ENCODE measurements around the gene ADAP1. TPM values are rescaled to one million over a fixed set of nuclear protein-coding genes. Genes with fewer than 3 reads are reported as not detected.

ADAP1 gene
- total and polyA plus RNA-seq, 2 of the 13 experiments (the other 11 are each of a cell fraction or from before 2014, with no cell fraction given), result 10.5 to 24.6 TPM

DNA sequence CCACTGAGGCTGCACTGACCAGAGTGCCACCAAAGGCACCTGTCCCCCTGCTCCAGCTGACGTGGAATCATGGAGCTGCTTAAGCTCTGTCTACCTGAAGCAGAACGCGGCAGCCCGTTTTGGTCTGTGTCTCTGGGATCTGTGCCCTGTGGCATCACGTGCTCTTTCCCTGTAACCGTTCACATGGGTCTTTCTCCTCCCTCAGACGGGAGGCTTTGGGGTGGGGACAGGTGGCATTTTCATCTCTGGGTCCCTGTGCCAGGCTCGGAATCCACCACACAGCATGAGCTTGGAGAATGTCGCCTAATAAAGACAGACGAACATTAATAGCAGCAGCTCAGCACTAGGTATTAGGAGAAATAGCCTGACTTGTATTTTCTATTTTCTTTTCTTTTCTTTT lies 1.6 kb upstream of the ADAP1 start:
- FAIRE-seq (no peak), DNase-seq (ENCODE audit: low spot score) (no peak), ATAC-seq (no peak)
- TF ChIP-seq, protein P1, sequence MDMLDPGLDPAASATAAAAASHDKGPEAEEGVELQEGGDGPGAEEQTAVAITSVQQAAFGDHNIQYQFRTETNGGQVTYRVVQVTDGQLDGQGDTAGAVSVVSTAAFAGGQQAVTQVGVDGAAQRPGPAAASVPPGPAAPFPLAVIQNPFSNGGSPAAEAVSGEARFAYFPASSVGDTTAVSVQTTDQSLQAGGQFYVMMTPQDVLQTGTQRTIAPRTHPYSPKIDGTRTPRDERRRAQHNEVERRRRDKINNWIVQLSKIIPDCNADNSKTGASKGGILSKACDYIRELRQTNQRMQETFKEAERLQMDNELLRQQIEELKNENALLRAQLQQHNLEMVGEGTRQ (IDR thresholded peaks at IDR 0.05; ENCODE audit: low read depth, low read length), result 0 out of 2 replicates have a peak, but pooled peaks have one; percentile 21
- TF ChIP-seq, protein P1 (CRISPR knock-in tag; IDR thresholded peaks at IDR 0.05; ENCODE audit: borderline replicate concordance), result no peak
- TF ChIP-seq TOPORS (CRISPR knock-in tag; IDR thresholded peaks at IDR 0.05), result no peak
- Histone ChIP-seq H3K9ac (ENCODE audit: insufficient read depth, low read depth, low read length) (no peak overlapping the region), H3K36me3 (replicated peaks in 1 of 2; ENCODE audit: control insufficient read depth in 1 of 2, insufficient read depth in 2 of 2, low read length in 2 of 2) (no peaks in the 10 kb centered on the region), H3K4me1 (ENCODE audit: insufficient read depth, low read length) (peaks cover 75% of the 10 kb centered on the region), H3K4me2 (ENCODE audit: low read depth, low read length) (no peak overlapping the region), H3K27ac (ENCODE audit: extremely low read length, insufficient read depth, low read length) (no peak overlapping the region), H3K9me3 (ENCODE audit: low read length) (no peaks in the 10 kb centered on the region), H3K27me3 (ENCODE audit: control insufficient read depth in 1 of 2, insufficient read depth in 2 of 2, low read length in 2 of 2) (no peaks in the 10 kb centered on the region), H2AFZ (ENCODE audit: low read length) (no peak overlapping the region), H3K79me2 (ENCODE audit: insufficient read depth, low read length) (no peaks in the 10 kb centered on the region), H3K4me3 (replicated peaks in 1 of 3; ENCODE audit: insufficient read depth in 1 of 3, low read depth in 2 of 3, low read length in 3 of 3) (no peak overlapping the region), H4K20me1 (ENCODE audit: insufficient read depth, low read length) (no peaks in the 10 kb centered on the region)
- BruUV-seq (replicated peaks), result no TSS peak
- POLR2A ChIA-PET, result interaction anchor here (1.5 to 3.6 kb wide), 3 partner anchors 22 to 473 kb away, joined by 3 to 24 read pairs (median 9); no protein-coding TSS in a partner anchor
- intact Hi-C loops (cut with micrococcal nuclease; ENCODE audit: unreplicated experiment), result loop anchor here (10.0 kb wide), 2 partner anchors 51 to 141 kb away; no protein-coding TSS in a partner anchor
- WGBS (ENCODE audit: low lambda C conversion rate), result 82% methylated on average over 5 of the region's 10 CpGs
- CTCF ChIA-PET (ENCODE audit: low intra/inter-chr PET ratio, low total read pairs), result no interaction called here
- in situ Hi-C loops (cut with HindIII; ENCODE audit: extremely low pct_ligation_motif_present, low pct_unique_long_range_greater_than_20kb), result no loop called here

DNA sequence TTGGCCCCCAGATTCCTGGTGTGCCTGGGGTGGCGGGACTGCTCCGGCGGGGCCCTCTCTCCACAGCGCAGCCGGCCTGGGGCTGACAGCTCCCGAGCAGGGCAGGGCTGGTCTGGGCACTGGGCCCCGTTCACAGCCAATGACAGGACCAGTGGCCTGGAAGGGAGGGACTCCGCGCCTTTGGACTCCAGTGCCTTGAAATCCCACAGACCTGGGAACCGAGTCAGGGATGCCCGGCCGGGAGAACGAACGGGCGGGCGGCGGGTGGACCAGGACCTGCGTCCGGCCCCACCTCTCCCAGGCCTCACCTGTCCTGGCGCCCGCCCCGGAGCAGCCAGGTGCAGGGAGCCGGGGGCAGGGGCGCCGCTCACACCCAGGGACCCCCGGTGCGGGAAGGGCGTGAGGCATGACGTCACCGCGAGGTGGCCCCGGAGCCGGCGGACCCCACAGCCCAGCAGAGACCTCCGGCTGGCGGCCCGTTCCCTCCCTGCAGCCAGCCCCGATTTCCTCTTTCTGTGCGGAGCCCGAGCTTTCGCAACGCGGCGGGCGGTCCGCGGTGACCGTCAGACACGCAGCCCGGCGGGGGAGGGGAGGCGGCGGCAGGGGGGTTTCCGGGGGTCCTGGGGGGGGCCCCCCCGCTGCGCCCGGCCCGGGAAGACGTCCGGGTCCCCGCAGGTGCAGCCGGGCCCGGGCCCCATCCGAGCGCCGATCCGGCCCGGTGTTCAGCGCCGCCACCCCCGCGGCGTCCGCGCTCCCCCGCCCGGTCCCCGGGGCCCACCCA lies 743 bp downstream of the ADAP1 start:
- Histone ChIP-seq H3K36me3 (replicated peaks in 1 of 2; ENCODE audit: control insufficient read depth in 1 of 2, insufficient read depth in 2 of 2, low read length in 2 of 2) (no peaks in the 10 kb centered on the region; a peak in 1 of 5 replicates), H3K27me3 (ENCODE audit: control insufficient read depth in 1 of 2, insufficient read depth in 2 of 2, low read length in 2 of 2) (no peaks in the 10 kb centered on the region), H4K20me1 (ENCODE audit: insufficient read depth, low read length) (no peaks in the 10 kb centered on the region), H3K4me3 (replicated peaks in 1 of 3; ENCODE audit: insufficient read depth in 1 of 3, low read depth in 2 of 3, low read length in 3 of 3) (peak overlapping the region; percentile 59 to 81 (median 76)), H3K4me1 (ENCODE audit: insufficient read depth, low read length) (peaks cover 52% of the 10 kb centered on the region), H2AFZ (ENCODE audit: low read length) (no peak overlapping the region), H3K79me2 (ENCODE audit: insufficient read depth, low read length) (no peaks in the 10 kb centered on the region), H3K9me3 (ENCODE audit: low read length) (no peaks in the 10 kb centered on the region), H3K27ac (ENCODE audit: extremely low read length, insufficient read depth, low read length) (no peak overlapping the region), H3K9ac (ENCODE audit: insufficient read depth, low read depth, low read length) (peak overlapping the region; percentile 65), H3K4me2 (ENCODE audit: low read depth, low read length) (peak overlapping the region; percentile 83)
- FAIRE-seq (peak; percentile 53), ATAC-seq (peak; percentile 69), DNase-seq (ENCODE audit: low spot score) (peak; percentile 59)
- CTCF ChIA-PET (ENCODE audit: low intra/inter-chr PET ratio, low total read pairs), result interaction anchor here (0.8 kb wide), 1 partner anchor 689 kb away, joined by 3 read pairs; no protein-coding TSS in a partner anchor
- WGBS (ENCODE audit: low lambda C conversion rate), result no CpG with 5 or more reads among the region's 78 CpGs
- BruUV-seq (replicated peaks), result no TSS peak
- POLR2A ChIA-PET, result interaction anchor here (0.8 to 2.9 kb wide), 6 partner anchors 19 to 203 kb away, joined by 3 to 12 read pairs (median 6); no protein-coding TSS in a partner anchor
- intact Hi-C loops (cut with micrococcal nuclease; ENCODE audit: unreplicated experiment) (loop anchor here (5.0 to 10.0 kb wide), 3 partner anchors 49 to 139 kb away; partner anchors contain the start of gene GET4), in situ Hi-C loops (cut with HindIII; ENCODE audit: extremely low pct_ligation_motif_present, low pct_unique_long_range_greater_than_20kb) (no loop called here)
- TF ChIP-seq ZNF501 (CRISPR knock-in tag; IDR thresholded peaks at IDR 0.05) (peak; percentile 70), ZNF772 (CRISPR knock-in tag; IDR thresholded peaks at IDR 0.05) (no peak), PHF8 (CRISPR knock-in tag; IDR thresholded peaks at IDR 0.05) (peak; percentile 48; the same call in 1 of the 2 replicates), HDAC2 (CRISPR knock-in tag; IDR thresholded peaks at IDR 0.05) (no peak), SP4 (CRISPR knock-in tag; IDR thresholded peaks at IDR 0.05) (no peak), RCOR2 (CRISPR knock-in tag; IDR thresholded peaks at IDR 0.05) (no peak), ZNF496 (CRISPR knock-in tag; IDR thresholded peaks at IDR 0.05; ENCODE audit: insufficient replicate concordance) (no peak), TRIM24 (CRISPR knock-in tag; IDR thresholded peaks at IDR 0.05) (no peak), ZBTB7A (CRISPR knock-in tag; IDR thresholded peaks at IDR 0.05) (0 out of 2 replicates have a peak, but pooled peaks have one; percentile 21), TCF12 (IDR thresholded peaks at IDR 0.05) (no peak), TCF12 (CRISPR knock-in tag; IDR thresholded peaks at IDR 0.05) (no peak; the same call in 1 of the 2 replicates), ZBTB20 (CRISPR knock-in tag; IDR thresholded peaks at IDR 0.05; ENCODE audit: borderline replicate concordance, low read depth) (no peak)
